Islet precursor cell (in vitro differentiated cells): Measurements from ENCODE around the gene LINGO4.
"Not testable (repeated sequence)": the region's sequence is repeated elsewhere in the genome, so short reads cannot be mapped to it uniquely, and the experiment has no call there.

Source experiments
- DNase-seq: peaks from one replicate; pipeline ENCODE4 v3.0.0-alpha.2; 2018

Gene LINGO4

DNA sequence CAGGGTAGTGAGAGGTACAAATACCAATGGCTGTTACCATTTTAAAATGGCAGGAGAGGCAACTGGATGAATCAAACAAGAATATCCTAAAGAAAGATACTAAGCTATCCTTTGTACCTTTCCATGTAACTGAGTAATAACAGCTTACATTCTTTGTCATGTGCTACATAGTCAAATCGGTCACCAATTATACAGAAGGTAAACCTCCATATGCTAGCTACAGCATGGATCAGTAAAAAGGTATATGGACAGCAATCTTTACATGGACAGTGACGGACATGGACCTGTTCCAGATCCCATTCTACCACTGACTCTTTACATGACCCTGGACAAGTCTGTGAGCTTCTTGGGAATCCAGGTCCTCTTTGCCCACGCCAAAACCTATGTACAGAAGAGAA, 28.6 kb downstream of the LINGO4 start:
- DNase-seq: no peak

DNA sequence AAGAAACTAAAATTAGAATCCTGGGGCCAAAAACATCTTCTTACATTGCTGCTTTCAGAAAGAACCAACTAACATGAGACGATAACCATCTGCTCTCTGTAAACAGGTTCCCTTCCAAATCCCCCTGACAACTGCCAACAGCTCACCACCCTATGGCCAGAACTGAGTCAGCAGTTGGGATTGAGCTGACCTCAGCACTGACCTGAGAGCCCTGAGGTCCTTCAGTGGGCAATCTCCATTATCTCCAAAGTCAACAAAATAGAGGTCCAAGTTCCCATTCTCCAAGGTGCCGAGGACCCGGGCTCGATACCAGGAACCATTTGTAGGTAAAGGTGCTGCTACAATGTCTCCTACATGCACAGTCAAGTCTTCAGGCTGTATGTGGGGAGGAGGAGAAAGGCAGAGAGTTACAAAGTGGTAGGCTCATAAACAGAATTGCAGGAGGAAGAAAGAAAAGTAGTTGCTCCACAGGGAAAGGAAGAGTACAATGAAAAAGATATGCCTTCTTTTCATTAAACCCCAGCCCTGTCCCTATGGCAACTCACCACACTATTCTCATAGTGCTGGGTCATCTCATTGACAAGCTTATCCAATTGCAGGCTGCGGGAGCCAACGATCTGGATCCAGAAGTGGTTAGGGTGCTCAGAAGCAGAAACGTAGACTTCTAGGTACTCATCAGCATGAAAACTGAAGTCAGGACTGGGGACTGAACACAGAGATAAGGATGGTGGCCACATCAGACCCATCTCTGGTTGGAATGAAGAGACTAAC, 29.1 kb downstream of the LINGO4 start:
- DNase-seq: no peak

DNA sequence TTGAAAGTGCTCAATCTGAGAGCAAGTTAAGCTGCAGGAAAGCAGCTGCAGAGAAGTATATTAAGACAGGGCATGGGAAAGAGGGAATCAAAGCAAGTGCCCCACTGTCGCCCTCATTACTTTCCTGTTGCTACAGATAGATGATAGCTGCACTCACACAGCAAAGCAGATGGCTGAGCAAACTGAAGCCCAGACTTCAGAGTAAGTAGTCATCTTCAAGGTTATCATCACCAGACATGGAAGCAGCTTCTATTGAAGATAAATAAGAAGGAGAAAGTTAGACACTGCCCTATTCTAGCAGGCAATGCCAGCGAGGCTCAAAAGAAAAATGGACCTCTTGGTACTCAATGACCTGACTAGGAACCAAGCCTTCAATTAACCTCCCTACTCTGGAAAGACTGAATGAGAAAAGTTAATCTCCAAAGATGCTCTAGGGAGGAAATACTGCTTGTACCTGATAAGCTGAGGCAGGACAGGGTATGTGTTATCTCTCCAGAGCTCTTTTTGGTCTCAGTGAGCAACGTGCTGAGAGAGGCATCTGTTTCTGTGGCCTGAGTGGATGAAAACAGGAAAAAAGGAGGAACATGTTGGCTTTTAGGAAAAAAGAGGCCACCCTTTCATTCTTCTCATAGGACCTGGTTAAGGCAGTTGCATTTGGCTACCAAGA, 30.8 kb downstream of the LINGO4 start:
- DNase-seq: no peak

DNA sequence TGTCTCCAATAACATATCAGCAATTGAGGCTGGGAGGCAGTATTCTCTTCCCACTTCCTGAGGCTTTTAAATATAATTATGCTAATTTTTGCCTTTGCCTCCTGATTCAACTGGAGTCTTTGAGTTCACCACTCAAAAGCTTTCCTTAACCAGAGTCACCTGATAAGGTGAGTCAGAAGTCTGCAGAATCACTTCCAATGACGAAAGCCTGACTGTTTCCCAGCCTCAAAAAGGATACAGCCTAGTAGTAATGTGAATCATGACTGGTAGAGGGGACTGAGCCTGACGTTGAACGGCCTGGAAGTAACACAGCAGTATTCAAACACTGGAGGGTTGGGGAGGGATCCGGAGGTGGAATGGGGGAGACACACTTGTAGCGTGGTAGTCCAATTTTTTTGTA, 31.5 kb downstream of the LINGO4 start:
- peak; percentile 80 for DNase-seq

DNA sequence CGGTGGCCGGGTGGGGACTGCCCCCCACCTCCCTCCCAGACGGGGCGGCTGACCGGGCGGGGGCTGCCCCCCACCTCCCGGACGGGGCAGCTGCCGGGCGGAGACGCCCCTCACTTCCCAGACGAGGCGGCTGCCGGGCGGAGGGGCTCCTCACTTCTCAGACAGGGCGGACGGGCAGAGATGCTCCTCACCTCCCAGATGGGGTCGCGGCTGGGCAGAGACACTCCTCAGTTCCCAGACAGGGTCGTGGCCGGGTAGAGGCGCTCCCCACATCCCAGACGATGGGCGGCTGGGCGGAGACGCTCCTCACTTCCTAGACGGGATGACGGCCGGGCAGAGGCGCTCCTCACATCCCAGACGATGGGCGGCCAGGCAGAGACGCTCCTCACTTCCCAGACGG, 35.9 kb downstream of the LINGO4 start:
- DNase-seq: not testable (repeated sequence)

DNA sequence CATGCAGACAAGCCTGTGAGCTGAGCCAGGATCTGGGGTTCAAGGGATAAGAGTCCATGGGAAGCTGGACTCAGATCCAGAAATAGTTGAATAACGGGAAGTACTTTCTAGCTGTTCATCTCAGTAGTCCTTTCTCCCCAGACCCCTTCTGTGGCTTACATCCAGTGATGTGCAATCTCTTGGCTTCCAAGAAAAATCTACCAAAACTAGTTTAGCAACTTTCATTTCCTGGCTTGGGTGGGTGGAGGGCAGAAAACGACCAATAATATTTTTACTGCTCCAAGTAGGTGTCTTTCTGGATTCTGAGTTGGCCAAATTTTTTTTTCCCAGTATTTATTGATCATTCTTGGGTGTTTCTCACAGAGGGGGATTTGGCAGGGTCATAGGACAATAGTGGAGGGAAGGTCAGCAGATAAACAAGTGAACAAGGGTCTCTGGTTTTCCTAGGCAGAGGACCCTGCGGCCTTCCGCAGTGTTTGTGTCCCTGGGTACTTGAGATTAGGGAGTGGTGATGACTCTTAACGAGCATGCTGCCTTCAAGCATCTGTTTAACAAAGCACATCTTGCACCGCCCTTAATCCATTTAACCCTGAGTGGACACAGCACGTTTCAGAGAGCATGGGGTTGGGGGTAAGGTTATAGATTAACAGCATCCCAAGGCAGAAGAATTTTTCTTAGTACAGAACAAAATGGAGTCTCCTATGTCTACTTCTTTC, 36.7 kb downstream of the LINGO4 start:
- DNase-seq: peak; percentile 57

DNA sequence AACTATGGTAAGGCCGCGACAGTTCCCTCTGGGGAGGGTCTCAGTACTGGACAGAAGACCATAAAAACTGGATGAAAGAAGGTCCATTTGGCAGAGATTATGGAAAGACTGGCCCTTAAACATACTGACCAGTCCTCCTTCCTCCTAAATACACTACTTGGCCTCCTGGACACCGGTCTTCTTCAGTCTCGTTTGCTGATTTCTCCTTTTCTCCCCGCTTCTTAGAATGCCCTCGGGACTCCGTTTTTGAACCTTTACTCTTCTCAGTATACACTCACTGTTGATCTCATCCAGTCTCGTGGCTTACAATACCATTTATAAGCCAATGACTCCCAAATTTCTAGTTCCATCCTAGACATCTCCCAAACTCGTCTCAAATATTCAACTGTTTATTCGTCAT, 41.2 kb downstream of the LINGO4 start:
- DNase-seq: no peak

DNA sequence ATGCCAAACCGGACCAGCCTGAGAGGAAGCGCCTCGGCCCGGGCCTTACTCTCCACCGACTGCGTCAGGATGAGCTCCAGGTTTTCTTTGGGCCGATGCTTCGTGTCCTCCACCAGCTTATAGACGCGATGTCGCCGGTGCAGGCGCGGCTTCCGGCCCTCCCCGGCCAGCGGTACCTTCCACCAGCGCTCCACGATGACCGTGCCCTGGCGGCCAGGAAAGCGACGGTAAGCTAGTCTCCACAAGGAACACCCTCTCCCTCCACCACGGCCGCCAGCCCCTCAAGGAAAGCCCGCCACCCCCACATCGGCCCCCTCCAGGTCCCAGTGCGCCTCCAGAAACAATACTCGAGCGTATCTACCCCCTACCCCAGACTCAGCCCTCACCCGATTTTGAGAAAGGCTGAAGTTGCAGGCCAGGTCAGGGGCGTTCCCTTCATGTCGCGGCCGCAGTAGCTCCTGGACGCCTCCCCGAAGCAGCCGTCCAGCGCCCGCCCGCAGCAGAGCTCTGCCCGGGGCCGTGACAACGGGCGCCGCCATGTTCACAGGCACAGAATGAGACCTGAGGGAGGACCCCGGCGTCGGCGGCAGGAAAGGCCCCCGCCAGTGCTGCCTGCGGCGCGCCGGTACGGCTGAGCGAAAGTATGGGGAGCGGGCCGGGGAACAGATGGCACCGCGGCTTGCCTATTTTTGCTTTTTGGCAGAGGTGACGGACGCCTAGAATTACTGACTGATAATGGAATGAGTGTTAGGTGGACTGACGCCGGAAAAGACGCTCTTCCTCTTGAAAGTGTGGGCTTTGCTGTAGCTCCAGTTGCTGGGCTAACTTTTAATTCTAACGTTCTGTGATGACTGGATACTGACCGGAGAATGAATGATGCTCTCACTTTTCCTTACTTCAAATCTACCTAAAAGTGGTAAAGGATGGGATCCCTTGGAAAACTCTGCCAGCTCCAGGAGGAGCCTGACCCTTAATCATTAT, 42.0 kb downstream of the LINGO4 start, which contains the start of gene MRPL9:
TSS of gene MRPL9 (minus strand) at position 556 of the 981 bp plus-strand sequence. CDS start at position 539, 17 bp downstream.
- peak; percentile 89 for DNase-seq

DNA sequence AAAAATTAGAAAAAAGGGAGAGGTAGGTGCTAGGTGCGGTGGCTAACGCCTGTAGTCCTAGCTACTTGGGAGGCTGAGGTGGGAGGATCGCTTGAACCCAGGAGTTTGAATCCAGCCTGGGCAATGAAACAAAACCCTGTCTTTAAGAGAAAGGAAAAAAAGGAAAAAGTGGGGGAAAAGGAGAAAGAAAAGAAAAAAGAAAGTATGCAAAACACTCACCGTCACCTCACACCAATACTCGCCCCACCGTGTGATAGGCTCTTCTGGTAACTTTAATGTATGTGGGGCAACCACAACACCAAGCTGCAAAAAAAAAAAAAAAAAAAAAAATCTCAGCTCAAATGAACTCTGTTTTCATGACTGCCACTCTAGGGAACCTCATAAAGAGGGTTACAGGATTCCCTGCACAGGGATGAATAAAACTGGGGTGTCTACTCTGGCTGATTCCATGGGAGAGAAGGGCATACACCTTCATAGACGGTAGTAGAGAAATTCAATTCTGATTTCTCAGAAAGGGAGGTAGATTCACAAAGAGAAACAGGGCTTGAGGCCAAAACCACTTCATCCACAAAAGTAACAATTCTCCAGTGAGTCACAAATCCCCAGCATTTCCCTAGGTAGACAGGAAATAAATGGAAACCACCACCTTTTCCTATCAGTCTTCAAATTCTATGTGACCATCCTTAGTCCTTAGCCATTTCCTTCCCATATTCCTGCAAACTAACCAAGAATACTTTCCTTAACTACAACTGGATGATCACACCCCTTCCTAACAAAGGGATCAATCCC, 44.4 kb downstream of the LINGO4 start:
- no peak for DNase-seq

DNA sequence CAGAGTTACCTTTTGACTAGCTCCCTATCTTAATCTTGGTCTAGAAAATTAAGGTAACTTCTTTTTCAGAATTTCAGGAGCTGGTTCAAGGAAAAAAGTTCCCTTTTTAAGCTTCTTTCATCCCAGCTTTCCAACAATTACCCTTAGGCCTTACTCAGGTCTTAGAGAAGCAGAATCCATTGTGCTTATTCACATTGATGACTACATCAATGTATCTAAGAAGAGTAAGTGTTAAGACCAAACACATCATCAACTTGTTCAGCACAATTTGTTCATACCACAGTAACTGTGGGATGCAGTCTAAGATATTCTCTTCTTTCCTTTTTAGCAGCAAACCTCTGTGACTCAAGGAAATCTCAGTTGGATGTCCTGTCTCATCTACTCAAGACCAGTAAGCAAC, 46.0 kb downstream of the LINGO4 start:
- DNase-seq: no peak

DNA sequence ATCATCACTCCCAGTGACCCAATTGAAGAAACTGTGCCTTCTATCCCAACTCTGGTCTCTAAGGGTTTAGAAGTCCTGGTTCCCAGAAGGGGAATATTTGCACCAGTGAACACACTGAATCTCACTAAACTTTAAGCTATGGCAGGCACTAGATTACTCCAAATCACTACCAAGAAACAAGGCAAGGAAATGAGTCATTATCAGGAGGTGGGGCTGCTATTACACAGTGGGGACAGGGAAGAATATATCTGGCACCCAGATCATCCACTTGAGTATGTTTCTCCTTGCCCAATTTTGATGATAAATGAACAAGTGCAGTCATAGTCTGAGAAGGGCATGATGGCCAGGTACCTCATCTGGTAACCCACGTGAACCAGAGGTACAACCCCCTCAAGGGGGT, 48.9 kb downstream of the LINGO4 start:
- no peak for DNase-seq
